HL-60 (cell line): Measurements from ENCODE around the gene MMP25.

Experiments used
- DNase-seq, 2 experiments: peaks; one replicate each; pipeline ENCODE4 v3.0.0-alpha.2; 2010 to 2020; ENCODE audit warnings: low read depth in 1 of 2, low spot score in 1 of 2
- H3K27ac ChIP-seq: fragments of 250-450 bp; sonication (Bioruptor Pico); replicated peaks from 2 replicates; pipeline ENCODE4 v1.5.1; 2020; ENCODE audit warnings: mild to moderate bottlenecking, moderate library complexity
- H3K27me3 ChIP-seq: fragments of 250-450 bp; sonication (Bioruptor Pico); 2 replicates; pipeline ENCODE4 v1.5.1; 2021; ENCODE audit warnings: mild to moderate bottlenecking, moderate library complexity; ENCODE audit not compliant: insufficient read depth, poor library complexity, severe bottlenecking
- H3K4me3 ChIP-seq: replicated peaks from 2 replicates; pipeline ENCODE4 v1.5.1; 2011; ENCODE audit warnings: mild to moderate bottlenecking, control low read depth, low read length; ENCODE audit not compliant: insufficient read depth
- CTCF ChIP-seq: IDR thresholded peaks from one replicate; pipeline ENCODE4 v1.5.1; 2011; ENCODE audit warnings: low read length, control low read depth, inconsistent platforms; ENCODE audit not compliant: insufficient read depth
- GABPA ChIP-seq: IDR thresholded peaks from 2 replicates; pipeline ENCODE4 v1.6.1; 2012; ENCODE audit warnings: low read depth
- POLR2AphosphoS5 ChIP-seq: IDR thresholded peaks from 2 replicates; pipeline ENCODE4 v1.6.1; 2012; ENCODE audit warnings: low read depth
- REST ChIP-seq: IDR thresholded peaks from 2 replicates; pipeline ENCODE4 v1.6.1; 2012; ENCODE audit warnings: low read depth; ENCODE audit not compliant: insufficient replicate concordance
- SPI1 ChIP-seq: IDR thresholded peaks from 2 replicates; pipeline ENCODE4 v1.6.1; 2012; ENCODE audit warnings: low read depth, mild to moderate bottlenecking, borderline replicate concordance

The MMP25 gene

GRCh38 chr16:3097266-3097665 lies 50.9 kb downstream of the MMP25 start:
- no peak for TF ChIP-seq SPI1
- no peak for TF ChIP-seq GABPA
- TF ChIP-seq POLR2AphosphoS5 = no peak
- Histone ChIP-seq H3K4me3 (no peak overlapping the region), H3K27ac (no peak overlapping the region), H3K27me3 (no peaks in the 10 kb centered on the region)
- no peak for DNase-seq

DNA sequence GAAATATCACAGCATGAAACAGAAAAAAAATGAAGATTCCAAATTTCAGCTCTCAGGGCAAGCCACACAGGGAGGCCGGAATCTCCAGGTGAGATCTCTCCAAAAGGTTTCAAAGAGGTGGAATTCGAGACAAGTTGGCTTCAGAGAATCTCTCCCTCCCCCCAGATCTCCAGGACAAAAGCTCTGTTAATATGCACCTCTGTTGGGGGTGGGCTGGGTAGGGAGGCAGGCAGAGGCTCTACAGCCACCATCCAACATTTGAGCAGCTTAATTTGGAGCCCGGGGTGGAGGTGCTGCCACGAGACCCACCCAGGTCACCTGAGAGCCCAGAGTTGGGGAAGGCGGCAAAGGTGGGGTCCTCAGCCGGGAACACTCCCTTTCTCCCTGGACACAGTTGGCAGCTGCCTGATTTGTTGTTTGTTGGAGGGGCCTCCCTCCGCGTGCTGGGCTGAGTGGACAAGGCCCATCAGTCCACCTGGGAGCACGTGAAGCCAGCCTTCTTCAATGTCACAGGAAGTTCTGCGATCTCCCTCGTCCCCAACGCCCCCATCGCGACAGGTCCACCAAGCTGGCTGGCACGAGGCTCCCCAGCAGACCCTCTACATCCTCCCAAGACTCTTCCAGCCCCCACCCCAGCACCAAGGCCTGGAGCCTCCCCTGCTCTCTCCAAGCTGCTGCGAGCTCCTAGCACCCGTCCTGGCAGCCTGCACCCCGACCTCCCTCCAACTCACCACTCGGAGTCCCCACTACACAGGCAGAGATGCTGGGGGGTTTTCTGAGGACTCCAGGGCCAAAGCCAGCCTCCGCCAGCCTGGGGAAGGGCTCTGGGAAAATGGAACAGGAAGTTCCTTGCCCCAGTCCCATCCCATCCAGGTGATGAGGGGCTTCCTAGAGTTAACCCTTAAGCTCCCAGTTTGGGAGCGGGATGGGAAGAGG lies 52.4 kb downstream of the MMP25 start, which contains the start of gene ZSCAN10:
ZSCAN10 (minus strand) TSS at position 836 of the 936 bp plus-strand sequence. CDS start 6,357 bp downstream, outside the sequence.
- Histone ChIP-seq H3K4me3 (no peak within 1 kb of the TSS), H3K27me3 (no peaks in the 10 kb centered on the region), H3K27ac (0 out of 2 replicates have a peak within 1 kb of the TSS, but pooled peaks have one; percentile 11)
- DNase-seq = no peak
- no peak for TF ChIP-seq SPI1
- no peak for TF ChIP-seq GABPA
- no peak for TF ChIP-seq REST
- no peak for TF ChIP-seq CTCF
- TF ChIP-seq POLR2AphosphoS5 = no peak

DNA sequence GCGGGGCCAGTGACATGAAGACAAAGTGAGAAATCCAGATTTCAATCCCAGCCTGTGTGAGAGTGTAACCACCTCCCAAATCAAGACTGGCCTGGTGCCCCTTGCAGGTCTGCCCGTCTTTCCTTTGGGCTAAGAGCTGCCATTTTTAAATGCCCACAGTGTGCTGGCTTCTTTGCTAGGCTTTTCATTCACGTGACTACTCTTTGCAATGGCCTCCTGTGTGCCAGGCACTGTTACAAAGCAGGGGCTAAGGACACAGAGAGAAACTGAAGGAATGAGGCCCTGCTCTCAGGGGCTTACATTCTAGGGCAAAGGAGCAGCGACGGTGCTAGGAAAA lies 53.0 kb downstream of the MMP25 start:
- no peak for DNase-seq
- no peak overlapping the region for H3K4me3 ChIP-seq
- no peak for TF ChIP-seq REST
- TF ChIP-seq GABPA = no peak
- TF ChIP-seq SPI1 = no peak
- no peak for TF ChIP-seq POLR2AphosphoS5
- no peak for TF ChIP-seq CTCF
- H3K27ac ChIP-seq = no peak overlapping the region
- no peaks in the 10 kb centered on the region for H3K27me3 ChIP-seq

GRCh38 chr16:3099732-3100499 lies 53.6 kb downstream of the MMP25 start:
- peak; percentile 83 to 92 for DNase-seq
- no peak overlapping the region for H3K4me3 ChIP-seq
- H3K27me3 ChIP-seq = no peaks in the 10 kb centered on the region
- TF ChIP-seq SPI1 (peak; percentile 29; the same call in 1 of the 2 replicates), GABPA (no peak), POLR2AphosphoS5 (no peak), REST (no peak), CTCF (no peak)
- 0 out of 2 replicates have a peak overlapping the region, but pooled peaks have one; percentile 11 for H3K27ac ChIP-seq
